Muscle of leg (tissue), 9 donors: ENCODE measurements around the gene JAGN1. TPM values are rescaled to one million over a fixed set of nuclear protein-coding genes. Genes with fewer than 3 reads are reported as not detected.

ENCODE experiments used
- polyA plus RNA-seq, 8 donors: library from polyadenylated mRNA; unstranded; fragments of 120-200 nt; gene quantifications; one replicate each; pipeline versions ENCODE4 v1.2.1 to v1.2.3, GENCODE V29; 2013; ENCODE audit warnings: inconsistent platforms in 1 of 8, low replicate concordance in 1 of 8; ENCODE audit not compliant: insufficient read length in 8 of 8, insufficient read depth in 1 of 8
- total RNA-seq: library from RNA; stranded (reverse); fragments of 120-200 nt; gene quantifications from one replicate; pipeline ENCODE4 v1.2.4, GENCODE V29; 2013

Gene JAGN1
- total and polyA plus RNA-seq, 9 donors = 19.7 to 33.3 (median 29.8) TPM

Other genes starting within 250 kb of the JAGN1 start
- 20.3 TPM for gene MTMR14, start 241.1 kb upstream of the JAGN1 start, total RNA-seq
- gene MTMR14, start 241.1 kb upstream of the JAGN1 start, polyA plus RNA-seq = 10 to 100 TPM; 16.5 to 21.0 (median 18.9) TPM
- gene CPNE9, start 186.8 kb upstream of the JAGN1 start, total RNA-seq = 0.09 TPM
- gene CPNE9, start 186.8 kb upstream of the JAGN1 start, polyA plus RNA-seq = under 1 TPM in 2 of 8 donors, not detected in 6; 0.06 to 0.14 TPM
- 11.8 TPM for gene BRPF1, start 158.9 kb upstream of the JAGN1 start, total RNA-seq
- gene BRPF1, start 158.9 kb upstream of the JAGN1 start, polyA plus RNA-seq = 10 to 100 TPM; 11.6 to 17.1 (median 13.9) TPM
- gene OGG1, start 140.7 kb upstream of the JAGN1 start, total RNA-seq = 21.4 TPM
- gene OGG1, start 140.7 kb upstream of the JAGN1 start, polyA plus RNA-seq = 10 to 100 TPM; 24.0 to 38.6 (median 30.0) TPM
- gene CAMK1, start 120.7 kb upstream of the JAGN1 start, total RNA-seq = 19.8 TPM
- gene CAMK1, start 120.7 kb upstream of the JAGN1 start, polyA plus RNA-seq = 10 to 100 TPM; 12.3 to 22.0 (median 16.6) TPM
- gene TADA3, start 98.1 kb upstream of the JAGN1 start, total RNA-seq = 41.3 TPM
- gene TADA3, start 98.1 kb upstream of the JAGN1 start, polyA plus RNA-seq = 10 to 100 TPM; 54.4 to 64.2 (median 59.9) TPM
- 88.8 TPM for gene ARPC4, start 97.5 kb upstream of the JAGN1 start, total RNA-seq
- 100 to 1,000 TPM in 2 of 8 donors, 10 to 100 TPM in 6; 74.9 to 107 (median 87.7) TPM for gene ARPC4, start 97.5 kb upstream of the JAGN1 start, polyA plus RNA-seq
- 21.4 TPM for gene TTLL3, start 80.3 kb upstream of the JAGN1 start, total RNA-seq
- 10 to 100 TPM; 12.6 to 35.7 (median 27.1) TPM for gene TTLL3, start 80.3 kb upstream of the JAGN1 start, polyA plus RNA-seq
- gene RPUSD3, start 46.6 kb upstream of the JAGN1 start, total RNA-seq = 23.9 TPM
- gene RPUSD3, start 46.6 kb upstream of the JAGN1 start, polyA plus RNA-seq = 10 to 100 TPM; 18.6 to 32.7 (median 25.6) TPM
- gene CIDEC, start 10.4 kb upstream of the JAGN1 start, total RNA-seq = 0.13 TPM
- 1 to 10 TPM in 2 of 8 donors, under 1 TPM in 6; 0.16 to 4.1 (median 0.36) TPM for gene CIDEC, start 10.4 kb upstream of the JAGN1 start, polyA plus RNA-seq
- gene IL17RE, start 12.2 kb downstream of the JAGN1 start, total RNA-seq = 1.0 TPM
- gene IL17RE, start 12.2 kb downstream of the JAGN1 start, polyA plus RNA-seq = 1 to 10 TPM; 1.2 to 6.5 (median 3.1) TPM
- gene IL17RC, start 26.5 kb downstream of the JAGN1 start, total RNA-seq = 17.3 TPM
- gene IL17RC, start 26.5 kb downstream of the JAGN1 start, polyA plus RNA-seq = 10 to 100 TPM; 18.7 to 26.9 (median 21.4) TPM
- gene CRELD1, start 43.2 kb downstream of the JAGN1 start, total RNA-seq = 42.4 TPM
- 10 to 100 TPM; 22.5 to 41.4 (median 29.9) TPM for gene CRELD1, start 43.2 kb downstream of the JAGN1 start, polyA plus RNA-seq
- 0.75 TPM for gene PRRT3, start 61.8 kb downstream of the JAGN1 start, total RNA-seq
- gene PRRT3, start 61.8 kb downstream of the JAGN1 start, polyA plus RNA-seq = 1 to 10 TPM; 1.2 to 2.5 (median 1.9) TPM
- gene EMC3, start 96.2 kb downstream of the JAGN1 start, total RNA-seq = 34.7 TPM
- gene EMC3, start 96.2 kb downstream of the JAGN1 start, polyA plus RNA-seq = 10 to 100 TPM; 37.4 to 45.7 (median 40.7) TPM
- 8.2 TPM for gene FANCD2, start 135.8 kb downstream of the JAGN1 start, total RNA-seq
- 10 to 100 TPM in 4 of 8 donors, 1 to 10 TPM in 4; 6.5 to 11.5 (median 9.9) TPM for gene FANCD2, start 135.8 kb downstream of the JAGN1 start, polyA plus RNA-seq
- not detected for gene FANCD2OS, start 217.6 kb downstream of the JAGN1 start, total RNA-seq
- 1 to 10 TPM in 1 of 8 donors, under 1 TPM in 1, not detected in 6; 0.16 to 1.1 TPM for gene FANCD2OS, start 217.6 kb downstream of the JAGN1 start, polyA plus RNA-seq
- gene BRK1, start 225.1 kb downstream of the JAGN1 start, total RNA-seq = 106 TPM
- 100 to 1,000 TPM; 140 to 174 (median 158) TPM for gene BRK1, start 225.1 kb downstream of the JAGN1 start, polyA plus RNA-seq